ENCODE measurements around the gene SNX2. TPM values are rescaled to one million over a fixed set of nuclear protein-coding genes. Genes with fewer than 3 reads are reported as not detected.
"Not testable (repeated sequence)": the region's sequence is repeated elsewhere in the genome, so short reads cannot be mapped to it uniquely, and the experiment has no call there.

SNX2 gene
- total and polyA plus RNA-seq, 4 experiments from 2014 or later: 57.3 to 93.2 (median 72.7) TPM

DNA sequence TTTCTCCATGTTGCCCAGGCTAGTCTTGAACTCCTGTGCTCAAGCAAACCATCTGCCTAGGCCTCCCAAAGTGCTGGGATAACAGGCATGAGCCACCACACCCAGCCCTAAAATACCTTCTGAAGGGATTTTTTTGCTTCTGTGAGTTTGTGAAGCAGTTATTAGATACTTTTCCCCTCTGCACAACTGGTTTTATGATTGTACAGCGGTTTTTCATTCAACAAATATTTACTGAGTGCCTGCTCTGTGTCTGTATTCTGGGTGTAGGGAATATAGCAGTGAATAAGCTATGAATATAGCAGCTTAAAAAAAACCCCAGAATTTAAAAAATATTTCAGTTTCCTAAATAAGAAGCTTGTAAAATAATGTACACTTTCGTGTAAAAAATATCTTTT is 72.8 kb downstream of the SNX2 start:
- Mint-ChIP-seq H3K9me3 (no peaks in the 10 kb centered on the region), H3K4me1 (peaks cover 28 to 42% (median 35%) of the 10 kb centered on the region in 4 donors), H3K27me3 (no peaks in the 10 kb centered on the region), H3K4me3 (peak overlapping the region in 2 of 8 donors; percentile 20 to 37), H3K27ac (peak overlapping the region in 4 of 7 donors; percentile 51 to 83 (median 68)), H3K36me3 (no peaks in the 10 kb centered on the region)
- CTCF ChIA-PET (ENCODE audit: partially characterized antibody): no interaction called here
- H3K36me3 ChIP-seq (ENCODE audit: insufficient read depth, low read length): no peaks in the 10 kb centered on the region
- intact Hi-C loops (cut with micrococcal nuclease): loop anchor here (5.0 to 10.0 kb wide), 2 partner anchors 575 to 667 kb away; partner anchors contain the start of genes CEP120 and CSNK1G3
- POLR2A ChIA-PET (ENCODE audit: partially characterized antibody): no interaction called here
- peaks cover 25% of the 10 kb centered on the region for H3K4me1 ChIP-seq (ENCODE audit: insufficient read depth, low read length)
- no peak overlapping the region for H3K4me3 ChIP-seq (ENCODE audit: low read length in 2 of 2)
- H3K9me3 ChIP-seq (ENCODE audit: control insufficient read depth in 1 of 2, low read length in 2 of 2): no peaks in the 10 kb centered on the region
- no peak for DNase-seq
- H3K27ac ChIP-seq (ENCODE audit: low read depth, low read length): no peak overlapping the region
- no peaks in the 10 kb centered on the region for H3K27me3 ChIP-seq (ENCODE audit: insufficient read depth, low read length)

DNA sequence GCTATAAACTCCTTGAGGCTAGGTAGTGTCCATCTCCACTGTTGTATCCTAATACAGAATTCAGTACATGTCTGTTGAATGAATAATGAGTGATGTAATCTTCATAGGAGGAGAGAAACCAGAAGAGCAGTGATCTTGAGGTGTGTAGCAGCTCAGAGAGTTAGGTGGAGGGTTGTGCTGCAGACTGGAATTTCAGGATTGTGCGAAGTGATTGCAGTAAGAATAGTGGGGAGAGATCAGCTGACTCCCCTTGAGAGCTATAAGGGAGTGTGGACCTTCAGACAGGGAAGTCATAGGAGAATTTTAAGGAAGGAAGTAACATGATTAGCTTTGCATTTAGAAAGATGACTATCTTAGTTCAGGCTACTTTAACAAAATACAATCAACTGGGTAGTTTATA is 74.9 kb downstream of the SNX2 start:
- ChIA-PET POLR2A (ENCODE audit: partially characterized antibody) (no interaction called here), CTCF (ENCODE audit: partially characterized antibody) (no interaction called here)
- peak overlapping the region in 4 of 7 donors; percentile 0 to 62 (median 22) for H3K27ac Mint-ChIP-seq
- no peaks in the 10 kb centered on the region for H3K9me3 Mint-ChIP-seq
- no peak overlapping the region for H3K4me3 Mint-ChIP-seq
- peaks cover 14% of the 10 kb centered on the region for H3K4me1 ChIP-seq (ENCODE audit: insufficient read depth, low read length)
- H3K27me3 ChIP-seq (ENCODE audit: insufficient read depth, low read length): no peaks in the 10 kb centered on the region
- no peaks in the 10 kb centered on the region for H3K36me3 ChIP-seq (ENCODE audit: insufficient read depth, low read length)
- intact Hi-C loops (cut with micrococcal nuclease): loop anchor here (5.0 to 10.0 kb wide), 2 partner anchors 573 to 665 kb away; partner anchors contain the start of genes CEP120 and CSNK1G3
- no peaks in the 10 kb centered on the region for H3K36me3 Mint-ChIP-seq
- peaks cover 20 to 30% (median 24%) of the 10 kb centered on the region in 4 donors for H3K4me1 Mint-ChIP-seq
- no peaks in the 10 kb centered on the region for H3K9me3 ChIP-seq (ENCODE audit: control insufficient read depth in 1 of 2, low read length in 2 of 2)
- DNase-seq: no peak
- H3K27ac ChIP-seq (ENCODE audit: low read depth, low read length): no peak overlapping the region
- no peak overlapping the region for H3K4me3 ChIP-seq (ENCODE audit: low read length in 2 of 2)
- no peaks in the 10 kb centered on the region for H3K27me3 Mint-ChIP-seq

DNA sequence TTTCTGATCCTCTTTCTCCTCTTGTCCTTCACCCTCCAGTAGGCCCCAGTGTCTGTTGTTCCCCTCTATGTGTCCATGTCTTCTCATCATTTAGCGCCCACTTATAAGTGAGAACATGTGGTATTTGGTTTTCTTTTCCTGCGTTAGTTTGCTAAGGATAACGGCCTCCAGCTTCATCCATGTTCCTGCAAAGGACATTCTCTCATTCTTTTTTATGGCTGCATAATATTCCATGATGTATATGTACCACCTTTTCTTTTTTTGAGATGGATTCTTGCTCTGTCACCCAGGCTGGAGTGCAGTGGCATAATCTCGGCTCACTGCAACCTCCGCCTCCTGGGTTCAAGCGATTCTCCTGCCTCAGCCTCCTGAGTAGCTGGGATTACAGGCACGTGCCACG is 82.7 kb downstream of the SNX2 start:
- H3K4me1 Mint-ChIP-seq; DNase-seq; H3K4me3 Mint-ChIP-seq; H3K9me3 Mint-ChIP-seq; H3K27me3 Mint-ChIP-seq; H3K9me3 ChIP-seq (ENCODE audit: control insufficient read depth in 1 of 2, low read length in 2 of 2); CTCF ChIA-PET (ENCODE audit: partially characterized antibody); H3K36me3 ChIP-seq (ENCODE audit: insufficient read depth, low read length); intact Hi-C loops (cut with micrococcal nuclease); POLR2A ChIA-PET (ENCODE audit: partially characterized antibody); H3K4me3 ChIP-seq (ENCODE audit: low read length in 2 of 2); H3K4me1 ChIP-seq (ENCODE audit: insufficient read depth, low read length); H3K27ac ChIP-seq (ENCODE audit: low read depth, low read length); H3K27me3 ChIP-seq (ENCODE audit: insufficient read depth, low read length); H3K27ac Mint-ChIP-seq: not testable (repeated sequence)
- H3K36me3 Mint-ChIP-seq: peaks cover 3 to 11% of the 10 kb centered on the region in 2 donors

DNA sequence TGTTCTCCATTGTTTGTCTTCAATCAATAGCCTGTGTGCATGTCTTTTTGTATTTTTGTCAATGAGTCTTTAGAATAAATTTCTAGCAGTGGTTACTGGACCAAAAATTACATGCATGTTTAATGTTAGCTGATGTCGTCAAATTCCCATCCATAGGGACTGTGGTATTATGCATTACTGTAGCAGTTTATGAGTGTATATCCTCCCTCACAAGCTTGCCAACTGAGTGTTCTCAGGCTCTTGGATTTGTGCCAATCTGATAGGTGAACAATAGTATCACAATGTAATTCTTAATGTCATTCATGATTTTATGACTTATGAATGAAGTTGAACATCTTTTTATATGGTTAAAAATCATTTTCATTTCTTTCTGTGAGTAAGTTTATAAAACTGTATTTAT is 83.6 kb downstream of the SNX2 start:
- H3K4me1 Mint-ChIP-seq: peaks cover 0 to 3% (median under 1%) of the 10 kb centered on the region in 4 donors
- peaks cover 0 to 1% of the 10 kb centered on the region in 2 donors for H3K27me3 Mint-ChIP-seq
- CTCF ChIA-PET (ENCODE audit: partially characterized antibody): interaction anchor here (1.0 to 1.5 kb wide), 2 partner anchors 11 to 12 kb away, joined by 3 read pairs; no protein-coding TSS in a partner anchor
- peaks cover 0 to 3% (median 0%) of the 10 kb centered on the region in 8 donors for H3K9me3 Mint-ChIP-seq
- no peak for DNase-seq
- H3K36me3 Mint-ChIP-seq: peaks cover 3 to 15% of the 10 kb centered on the region in 2 donors
- Histone ChIP-seq H3K9me3 (ENCODE audit: control insufficient read depth in 1 of 2, low read length in 2 of 2) (no peaks in the 10 kb centered on the region), H3K4me3 (ENCODE audit: low read length in 2 of 2) (no peak overlapping the region), H3K36me3 (ENCODE audit: insufficient read depth, low read length) (no peaks in the 10 kb centered on the region), H3K27me3 (ENCODE audit: insufficient read depth, low read length) (no peaks in the 10 kb centered on the region), H3K27ac (ENCODE audit: low read depth, low read length) (no peak overlapping the region), H3K4me1 (ENCODE audit: insufficient read depth, low read length) (no peaks in the 10 kb centered on the region)
- no peak overlapping the region for H3K4me3 Mint-ChIP-seq
- POLR2A ChIA-PET (ENCODE audit: partially characterized antibody): no interaction called here
- intact Hi-C loops (cut with micrococcal nuclease): no loop called here
- no peak overlapping the region for H3K27ac Mint-ChIP-seq

DNA sequence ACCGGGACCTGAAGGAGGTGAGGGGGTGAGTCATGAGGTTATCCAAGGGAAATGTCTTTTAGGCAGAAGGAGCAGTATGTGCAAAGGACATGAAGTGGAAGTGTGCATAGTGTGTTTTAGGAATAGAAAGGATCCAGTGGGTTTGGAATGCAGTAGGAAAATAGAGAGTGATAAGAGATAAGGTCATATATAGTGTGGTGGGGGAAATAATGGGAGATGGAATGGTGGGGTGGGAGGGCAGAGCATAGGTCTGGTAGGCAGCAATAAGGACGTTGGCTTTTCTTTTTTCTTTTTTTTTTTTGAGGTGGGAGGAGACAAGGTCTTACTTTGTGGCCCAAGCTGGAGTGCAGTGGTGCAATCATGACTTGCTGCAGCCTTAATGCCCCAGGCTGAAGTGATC is 88.4 kb downstream of the SNX2 start:
- H3K4me1 Mint-ChIP-seq: peaks cover 0 to 7% (median 5%) of the 10 kb centered on the region in 4 donors
- peaks cover 5 to 15% of the 10 kb centered on the region in 2 donors for H3K36me3 Mint-ChIP-seq
- Histone ChIP-seq H3K9me3 (ENCODE audit: control insufficient read depth in 1 of 2, low read length in 2 of 2) (no peaks in the 10 kb centered on the region), H3K4me1 (ENCODE audit: insufficient read depth, low read length) (no peaks in the 10 kb centered on the region), H3K4me3 (ENCODE audit: low read length in 2 of 2) (no peak overlapping the region), H3K36me3 (ENCODE audit: insufficient read depth, low read length) (no peaks in the 10 kb centered on the region), H3K27ac (ENCODE audit: low read depth, low read length) (no peak overlapping the region), H3K27me3 (ENCODE audit: insufficient read depth, low read length) (no peaks in the 10 kb centered on the region)
- H3K27ac Mint-ChIP-seq: no peak overlapping the region
- H3K9me3 Mint-ChIP-seq: peaks cover 0 to 3% (median 0%) of the 10 kb centered on the region in 8 donors
- no peak overlapping the region for H3K4me3 Mint-ChIP-seq
- no peak for DNase-seq
- H3K27me3 Mint-ChIP-seq: no peaks in the 10 kb centered on the region
- POLR2A ChIA-PET (ENCODE audit: partially characterized antibody): no interaction called here
- CTCF ChIA-PET (ENCODE audit: partially characterized antibody): interaction anchor here (1.8 kb wide), 1 partner anchor 32 kb away, joined by 4 read pairs; no protein-coding TSS in a partner anchor
- intact Hi-C loops (cut with micrococcal nuclease): no loop called here

DNA sequence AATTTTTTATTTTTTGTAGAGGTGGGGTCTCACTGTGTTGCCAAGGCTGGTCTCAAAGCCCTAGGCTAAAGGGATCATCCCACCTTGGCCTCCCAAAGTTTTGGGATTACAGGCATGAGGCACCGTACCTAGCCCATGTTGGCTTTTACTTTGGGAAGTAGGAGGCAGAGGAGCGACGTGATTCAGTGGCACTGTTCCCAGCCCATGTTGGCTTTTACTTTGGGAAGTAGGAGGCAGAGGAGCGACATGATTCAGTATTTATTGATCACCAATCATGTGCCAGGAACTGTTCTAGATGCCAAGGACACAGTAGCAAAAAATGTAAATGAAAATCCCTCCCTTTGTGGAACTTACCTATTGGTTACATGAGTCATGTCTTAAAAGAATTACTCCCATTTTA is 88.8 kb downstream of the SNX2 start:
- H3K4me1 Mint-ChIP-seq: peaks cover 0 to 7% (median 5%) of the 10 kb centered on the region in 4 donors
- intact Hi-C loops (cut with micrococcal nuclease): no loop called here
- Histone ChIP-seq H3K9me3 (ENCODE audit: control insufficient read depth in 1 of 2, low read length in 2 of 2) (no peaks in the 10 kb centered on the region), H3K4me1 (ENCODE audit: insufficient read depth, low read length) (no peaks in the 10 kb centered on the region), H3K4me3 (ENCODE audit: low read length in 2 of 2) (no peak overlapping the region), H3K36me3 (ENCODE audit: insufficient read depth, low read length) (no peaks in the 10 kb centered on the region), H3K27me3 (ENCODE audit: insufficient read depth, low read length) (no peaks in the 10 kb centered on the region), H3K27ac (ENCODE audit: low read depth, low read length) (no peak overlapping the region)
- no peaks in the 10 kb centered on the region for H3K27me3 Mint-ChIP-seq
- peaks cover 5 to 15% of the 10 kb centered on the region in 2 donors for H3K36me3 Mint-ChIP-seq
- DNase-seq: no peak
- H3K9me3 Mint-ChIP-seq: peaks cover 0 to 3% (median 0%) of the 10 kb centered on the region in 8 donors
- H3K27ac Mint-ChIP-seq: no peak overlapping the region
- H3K4me3 Mint-ChIP-seq: peak overlapping the region in 1 of 8 donors; percentile 5
- ChIA-PET POLR2A (ENCODE audit: partially characterized antibody) (no interaction called here), CTCF (ENCODE audit: partially characterized antibody) (no interaction called here)

DNA sequence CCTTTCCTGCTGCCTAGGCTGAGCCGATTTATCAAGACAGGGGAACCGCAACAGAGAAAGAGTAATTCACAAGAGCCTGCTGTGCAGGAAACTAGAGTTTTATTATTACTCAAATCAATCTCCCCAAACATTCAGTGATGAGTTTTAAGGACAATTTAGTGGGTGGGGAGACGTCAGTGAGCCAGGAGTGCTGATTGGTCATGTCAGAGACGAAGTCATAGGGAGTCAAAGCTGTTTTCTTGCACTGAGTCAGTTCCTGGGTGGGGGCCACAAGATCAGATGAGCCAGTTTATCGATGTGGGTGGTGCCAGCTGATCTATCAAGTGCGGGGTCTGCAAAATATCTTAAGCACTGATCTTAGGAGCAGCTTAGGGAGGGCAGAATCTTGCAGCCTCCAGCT is 89.5 kb downstream of the SNX2 start:
- Histone ChIP-seq H3K27ac (ENCODE audit: low read depth, low read length) (no peak overlapping the region), H3K4me1 (ENCODE audit: insufficient read depth, low read length) (no peaks in the 10 kb centered on the region), H3K36me3 (ENCODE audit: insufficient read depth, low read length) (no peaks in the 10 kb centered on the region), H3K27me3 (ENCODE audit: insufficient read depth, low read length) (no peaks in the 10 kb centered on the region), H3K9me3 (ENCODE audit: control insufficient read depth in 1 of 2, low read length in 2 of 2) (no peaks in the 10 kb centered on the region), H3K4me3 (ENCODE audit: low read length in 2 of 2) (no peak overlapping the region)
- Mint-ChIP-seq H3K27ac (no peak overlapping the region), H3K27me3 (no peaks in the 10 kb centered on the region), H3K36me3 (peaks cover 5 to 15% of the 10 kb centered on the region in 2 donors), H3K9me3 (peaks cover 0 to 3% (median 0%) of the 10 kb centered on the region in 8 donors), H3K4me3 (no peak overlapping the region), H3K4me1 (peaks cover 0 to 7% (median 5%) of the 10 kb centered on the region in 4 donors)
- CTCF ChIA-PET (ENCODE audit: partially characterized antibody): no interaction called here
- DNase-seq: no peak
- intact Hi-C loops (cut with micrococcal nuclease): no loop called here
- POLR2A ChIA-PET (ENCODE audit: partially characterized antibody): no interaction called here

Measured in CD4-positive, alpha-beta memory T cell (primary cell).